ENCODE results near the gene GADD45GIP1.
A peak's percentile ranks its signal among the peaks of the same experiment; 100 is the strongest.

GADD45GIP1 gene

GRCh38 chr19:12956446-12957388 lies at the start of gene GADD45GIP1:
Gene GADD45GIP1 (minus strand): TSS chr19:12957223. CDS start chr19:12957212, 11 bp downstream.
- H3K9me3 ChIP-seq (ENCODE audit: control insufficient read depth, insufficient read depth, low read length): no peaks in the 10 kb centered on the region
- no peaks in the 10 kb centered on the region for H3K4me1 ChIP-seq (ENCODE audit: insufficient read depth, low read length)
- H3K36me3 ChIP-seq (ENCODE audit: insufficient read depth, low read length): peaks cover 2% of the 10 kb centered on the region; the same call in 1 of the 2 replicates
- peak within 1 kb of the TSS; percentile 97 for H3K9ac ChIP-seq (ENCODE audit: low read depth, low read length)

- H3K4me1 ChIP-seq (ENCODE audit: insufficient read depth, low read length): peaks cover 4% of the 10 kb centered on the region; the same call in 1 of the 2 replicates
- no peaks in the 10 kb centered on the region for H3K9me3 ChIP-seq (ENCODE audit: control insufficient read depth, insufficient read depth, low read length)
- H3K36me3 ChIP-seq (ENCODE audit: insufficient read depth, low read length): no peaks in the 10 kb centered on the region
- no peak overlapping the region for H3K9ac ChIP-seq (ENCODE audit: low read depth, low read length)
Measured at GRCh38 chr19:13005861-13006370, 48.9 kb upstream of the GADD45GIP1 start.

- Histone ChIP-seq H3K4me1 (ENCODE audit: insufficient read depth, low read length) (peaks cover 4% of the 10 kb centered on the region; the same call in 1 of the 2 replicates), H3K36me3 (ENCODE audit: insufficient read depth, low read length) (no peaks in the 10 kb centered on the region), H3K9ac (ENCODE audit: low read depth, low read length) (no peak overlapping the region), H3K9me3 (ENCODE audit: control insufficient read depth, insufficient read depth, low read length) (no peaks in the 10 kb centered on the region)
Measured at GRCh38 chr19:13005253-13005652, 48.2 kb upstream of the GADD45GIP1 start.

GRCh38 chr19:13004273-13004672 lies 47.2 kb upstream of the GADD45GIP1 start:
- peaks cover under 1% of the 10 kb centered on the region; the same call in 1 of the 2 replicates for H3K4me1 ChIP-seq (ENCODE audit: insufficient read depth, low read length)

GRCh38 chr19:13003081-13003480 lies 46.1 kb upstream of the GADD45GIP1 start:
- H3K36me3 ChIP-seq (ENCODE audit: insufficient read depth, low read length): no peaks in the 10 kb centered on the region
- no peaks in the 10 kb centered on the region for H3K4me1 ChIP-seq (ENCODE audit: insufficient read depth, low read length)
- H3K9ac ChIP-seq (ENCODE audit: low read depth, low read length): no peak overlapping the region
- no peaks in the 10 kb centered on the region for H3K9me3 ChIP-seq (ENCODE audit: control insufficient read depth, insufficient read depth, low read length)

More at GRCh38 chr19:13004273-13004672, 47.2 kb upstream of the GADD45GIP1 start:
- H3K36me3 ChIP-seq (ENCODE audit: insufficient read depth, low read length): no peaks in the 10 kb centered on the region
- no peak overlapping the region for H3K9ac ChIP-seq (ENCODE audit: low read depth, low read length)
- H3K9me3 ChIP-seq (ENCODE audit: control insufficient read depth, insufficient read depth, low read length): no peaks in the 10 kb centered on the region

- Histone ChIP-seq H3K36me3 (ENCODE audit: insufficient read depth, low read length) (no peaks in the 10 kb centered on the region), H3K9me3 (ENCODE audit: control insufficient read depth, insufficient read depth, low read length) (no peaks in the 10 kb centered on the region), H3K9ac (ENCODE audit: low read depth, low read length) (no peak overlapping the region), H3K4me1 (ENCODE audit: insufficient read depth, low read length) (no peaks in the 10 kb centered on the region)
Measured at GRCh38 chr19:13002166-13002898, 45.3 kb upstream of the GADD45GIP1 start.

GRCh38 chr19:13001502-13002165 lies 44.6 kb upstream of the GADD45GIP1 start:
- H3K9ac ChIP-seq (ENCODE audit: low read depth, low read length): no peak overlapping the region

GRCh38 chr19:13001166-13001501 lies 44.1 kb upstream of the GADD45GIP1 start:
- Histone ChIP-seq H3K9me3 (ENCODE audit: control insufficient read depth, insufficient read depth, low read length) (no peaks in the 10 kb centered on the region), H3K36me3 (ENCODE audit: insufficient read depth, low read length) (no peaks in the 10 kb centered on the region), H3K9ac (ENCODE audit: low read depth, low read length) (no peak overlapping the region), H3K4me1 (ENCODE audit: insufficient read depth, low read length) (no peaks in the 10 kb centered on the region)

More at GRCh38 chr19:13001502-13002165, 44.6 kb upstream of the GADD45GIP1 start:
- Histone ChIP-seq H3K36me3 (ENCODE audit: insufficient read depth, low read length) (no peaks in the 10 kb centered on the region), H3K9me3 (ENCODE audit: control insufficient read depth, insufficient read depth, low read length) (no peaks in the 10 kb centered on the region), H3K4me1 (ENCODE audit: insufficient read depth, low read length) (no peaks in the 10 kb centered on the region)

DNA sequence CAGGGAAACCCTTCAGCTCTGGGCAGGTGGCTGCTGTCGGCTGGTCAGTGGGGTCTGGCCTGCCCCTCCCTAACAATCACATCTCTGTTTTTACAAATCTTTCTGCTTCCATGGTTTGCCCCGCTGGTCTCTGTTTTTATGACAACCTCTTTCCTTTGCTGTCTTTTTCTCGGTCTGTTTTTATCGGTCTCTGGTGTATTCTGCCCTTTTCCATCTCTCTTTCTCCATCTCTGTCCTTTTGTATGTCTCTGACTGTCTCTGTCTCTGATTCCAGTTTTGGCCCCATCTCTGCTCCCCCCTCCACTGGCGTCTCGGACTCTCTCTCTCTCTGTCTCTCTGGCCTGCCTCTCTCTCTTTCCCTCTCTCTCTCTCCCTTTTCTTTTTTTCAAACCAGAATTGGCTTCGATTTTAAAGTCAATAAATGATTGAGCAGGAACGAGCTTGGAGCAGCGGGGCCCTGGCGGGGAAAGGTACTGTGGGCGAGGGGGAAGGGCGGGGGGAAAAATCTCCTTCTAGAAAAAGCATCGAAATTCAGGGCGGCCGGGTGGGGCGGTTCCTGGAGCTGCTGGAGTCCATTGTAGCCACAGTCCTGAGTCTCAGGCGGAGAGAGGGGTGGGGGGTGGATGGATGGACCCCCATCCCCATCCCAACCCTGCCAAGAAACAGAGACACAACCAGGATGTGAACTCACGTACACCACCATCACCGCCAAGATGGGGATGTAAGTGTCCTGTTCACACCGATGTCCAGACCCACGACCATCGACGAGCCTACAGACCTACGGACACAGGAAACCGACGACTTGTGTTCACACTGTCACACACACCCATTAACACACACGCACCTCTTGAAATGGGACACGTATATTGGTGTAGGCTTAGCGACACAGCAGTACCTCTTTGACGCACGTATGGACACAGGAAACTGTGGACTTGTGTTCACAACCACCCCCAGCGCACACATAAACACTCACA lies 41.2 kb upstream of the GADD45GIP1 start:
- Histone ChIP-seq H3K36me3 (ENCODE audit: insufficient read depth, low read length) (no peaks in the 10 kb centered on the region), H3K9me3 (ENCODE audit: control insufficient read depth, insufficient read depth, low read length) (no peaks in the 10 kb centered on the region), H3K9ac (ENCODE audit: low read depth, low read length) (no peak overlapping the region), H3K4me1 (ENCODE audit: insufficient read depth, low read length) (no peaks in the 10 kb centered on the region)

- Histone ChIP-seq H3K36me3 (ENCODE audit: insufficient read depth, low read length) (no peaks in the 10 kb centered on the region), H3K4me1 (ENCODE audit: insufficient read depth, low read length) (no peaks in the 10 kb centered on the region), H3K9me3 (ENCODE audit: control insufficient read depth, insufficient read depth, low read length) (no peaks in the 10 kb centered on the region), H3K9ac (ENCODE audit: low read depth, low read length) (no peak overlapping the region)
Measured at GRCh38 chr19:12997179-12997966, 40.4 kb upstream of the GADD45GIP1 start.

- H3K9me3 ChIP-seq (ENCODE audit: control insufficient read depth, insufficient read depth, low read length): no peaks in the 10 kb centered on the region
- no peaks in the 10 kb centered on the region for H3K36me3 ChIP-seq (ENCODE audit: insufficient read depth, low read length)
- H3K9ac ChIP-seq (ENCODE audit: low read depth, low read length): peak overlapping the region; percentile 33; the same call in 1 of the 2 replicates
- H3K4me1 ChIP-seq (ENCODE audit: insufficient read depth, low read length): no peaks in the 10 kb centered on the region
Measured at GRCh38 chr19:12996406-12997094, 39.5 kb upstream of the GADD45GIP1 start.

All from ES-I3 (cell line).